ENCODE measurements around the gene ALK. TPM values are rescaled to one million over a fixed set of nuclear protein-coding genes. Genes with fewer than 3 reads are reported as not detected.

ALK gene
- polyA plus RNA-seq, 1 of the 3 experiments (the other 2 are of a cell fraction) = 0.30 TPM

DNA sequence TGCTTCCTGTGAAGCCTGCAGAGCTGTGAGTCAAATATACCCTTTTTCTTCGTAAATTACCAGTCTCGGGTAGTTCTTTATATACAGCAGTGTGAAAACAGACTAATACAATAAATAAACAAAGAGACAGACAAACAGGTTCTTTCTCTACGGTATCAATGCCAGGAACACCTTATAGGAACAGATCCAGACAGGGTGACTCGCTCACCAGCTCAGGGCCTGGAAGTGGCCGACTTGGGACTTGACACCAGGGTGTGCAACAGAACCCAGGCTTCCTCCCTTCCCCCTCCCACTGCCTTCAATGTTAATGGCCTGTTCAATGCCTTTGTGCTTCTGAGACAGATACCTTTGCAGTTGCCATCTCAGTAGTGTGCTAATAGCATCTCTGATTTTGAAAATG is 309.5 kb downstream of the ALK start (continued):
- TF ChIP-seq, protein P1, sequence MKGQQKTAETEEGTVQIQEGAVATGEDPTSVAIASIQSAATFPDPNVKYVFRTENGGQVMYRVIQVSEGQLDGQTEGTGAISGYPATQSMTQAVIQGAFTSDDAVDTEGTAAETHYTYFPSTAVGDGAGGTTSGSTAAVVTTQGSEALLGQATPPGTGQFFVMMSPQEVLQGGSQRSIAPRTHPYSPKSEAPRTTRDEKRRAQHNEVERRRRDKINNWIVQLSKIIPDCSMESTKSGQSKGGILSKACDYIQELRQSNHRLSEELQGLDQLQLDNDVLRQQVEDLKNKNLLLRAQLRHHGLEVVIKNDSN (IDR thresholded peaks at IDR 0.05; ENCODE audit: borderline replicate concordance, low read depth) = no peak
- TF ChIP-seq RAD21 (IDR thresholded peaks at IDR 0.05; ENCODE audit: low read length) (no peak), TAF1 (IDR thresholded peaks at IDR 0.05; ENCODE audit: borderline replicate concordance, low read depth, low read length) (no peak)
- TF ChIP-seq, protein P2, sequence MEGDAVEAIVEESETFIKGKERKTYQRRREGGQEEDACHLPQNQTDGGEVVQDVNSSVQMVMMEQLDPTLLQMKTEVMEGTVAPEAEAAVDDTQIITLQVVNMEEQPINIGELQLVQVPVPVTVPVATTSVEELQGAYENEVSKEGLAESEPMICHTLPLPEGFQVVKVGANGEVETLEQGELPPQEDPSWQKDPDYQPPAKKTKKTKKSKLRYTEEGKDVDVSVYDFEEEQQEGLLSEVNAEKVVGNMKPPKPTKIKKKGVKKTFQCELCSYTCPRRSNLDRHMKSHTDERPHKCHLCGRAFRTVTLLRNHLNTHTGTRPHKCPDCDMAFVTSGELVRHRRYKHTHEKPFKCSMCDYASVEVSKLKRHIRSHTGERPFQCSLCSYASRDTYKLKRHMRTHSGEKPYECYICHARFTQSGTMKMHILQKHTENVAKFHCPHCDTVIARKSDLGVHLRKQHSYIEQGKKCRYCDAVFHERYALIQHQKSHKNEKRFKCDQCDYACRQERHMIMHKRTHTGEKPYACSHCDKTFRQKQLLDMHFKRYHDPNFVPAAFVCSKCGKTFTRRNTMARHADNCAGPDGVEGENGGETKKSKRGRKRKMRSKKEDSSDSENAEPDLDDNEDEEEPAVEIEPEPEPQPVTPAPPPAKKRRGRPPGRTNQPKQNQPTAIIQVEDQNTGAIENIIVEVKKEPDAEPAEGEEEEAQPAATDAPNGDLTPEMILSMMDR (IDR thresholded peaks at IDR 0.05) = no peak

DNA sequence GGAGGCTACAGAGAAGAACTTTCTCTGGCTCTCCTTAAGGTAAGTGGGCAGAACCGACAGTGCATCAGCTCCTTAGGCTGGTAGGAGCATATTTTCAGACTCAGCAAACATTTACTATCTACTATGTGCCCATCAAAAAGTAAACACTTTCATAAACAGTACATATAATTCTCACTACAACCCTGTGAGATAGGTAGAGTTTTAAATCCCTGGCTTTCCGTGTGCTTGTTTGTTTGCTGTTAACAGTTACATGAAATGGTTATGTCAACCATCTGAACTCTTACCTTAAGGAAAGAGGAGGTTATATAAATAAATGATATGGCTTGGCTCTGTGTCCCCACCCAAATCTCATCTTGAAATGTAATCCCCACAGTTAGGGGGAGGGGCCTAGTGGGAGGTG is 310.1 kb downstream of the ALK start:
- ChIA-PET CTCF (interaction anchor here (1.1 to 1.4 kb wide), 2 partner anchors 229 to 312 kb away, joined by 3 read pairs; no protein-coding TSS in a partner anchor), POLR2A (no interaction called here)
- H3K4me2 ChIP-seq = no peak overlapping the region
- H3K79me2 ChIP-seq (ENCODE audit: insufficient read depth) = no peaks in the 10 kb centered on the region
- no peak for DNase-seq
- no peaks in the 10 kb centered on the region for H4K20me1 ChIP-seq (ENCODE audit: insufficient read depth)
- peak overlapping the region in 1 of 2 experiments; percentile 99; a peak in 2 of 4 replicates for H3K27ac ChIP-seq (ENCODE audit: low read depth in 2 of 2, low read length in 1 of 2)
- 53% methylated on average over 2 of the region's 2 CpGs for WGBS (ENCODE audit: low lambda C conversion rate)
- no peaks in the 10 kb centered on the region for H3K36me3 ChIP-seq (replicated peaks in 1 of 2; ENCODE audit: control insufficient read depth in 1 of 2, insufficient read depth in 2 of 2, low read length in 1 of 2)
- H3K4me3 ChIP-seq (ENCODE audit: low read depth in 2 of 2, low read length in 1 of 2) = no peak overlapping the region
- H3K4me1 ChIP-seq (ENCODE audit: control insufficient read depth in 1 of 2, insufficient read depth in 2 of 2, low read depth in 1 of 2, low read length in 1 of 2) = peaks cover 0 to 74% of the 10 kb centered on the region in 2 experiments; a peak in 2 of 4 replicates
- H3K9ac ChIP-seq = no peak overlapping the region
- no peaks in the 10 kb centered on the region for H3K9me2 ChIP-seq
- no peaks in the 10 kb centered on the region for H3K9me3 ChIP-seq
- no peak for TF ChIP-seq RCOR1 (IDR thresholded peaks at IDR 0.05; ENCODE audit: low read length)
- TF ChIP-seq FOXJ3 (CRISPR knock-in tag; IDR thresholded peaks at IDR 0.05) = no peak
- no peaks in the 10 kb centered on the region for H3F3A ChIP-seq (replicated peaks; ENCODE audit: insufficient read depth)
- no peak overlapping the region for H2AFZ ChIP-seq (ENCODE audit: low read depth)
- no peaks in the 10 kb centered on the region for H3K27me3 ChIP-seq (ENCODE audit: insufficient read depth)

DNA sequence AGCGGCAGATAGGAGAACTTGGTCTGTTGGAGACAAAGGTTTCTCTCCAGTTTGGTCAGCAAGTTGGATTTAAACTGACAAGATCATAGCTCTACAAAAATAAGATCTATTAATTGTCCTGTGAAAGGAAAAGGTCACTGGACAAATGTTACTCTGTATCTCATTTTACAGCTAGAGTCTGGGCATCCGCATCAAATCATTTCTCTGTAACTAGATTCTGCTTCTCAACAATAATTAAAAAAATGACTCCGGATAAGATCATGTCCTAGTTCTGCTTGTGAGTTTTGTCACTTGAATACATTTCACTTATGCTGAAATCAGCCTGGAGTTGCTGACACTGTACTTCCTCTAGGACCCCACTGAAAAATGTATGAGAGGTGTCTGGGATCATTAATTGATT is 310.8 kb downstream of the ALK start:
- Histone ChIP-seq H3K9me2 (no peaks in the 10 kb centered on the region), H3K79me2 (ENCODE audit: insufficient read depth) (no peaks in the 10 kb centered on the region), H3K27me3 (ENCODE audit: insufficient read depth) (no peaks in the 10 kb centered on the region), H2AFZ (ENCODE audit: low read depth) (no peak overlapping the region), H3K9me3 (no peaks in the 10 kb centered on the region), H3K4me2 (no peak overlapping the region), H3K36me3 (replicated peaks in 1 of 2; ENCODE audit: control insufficient read depth in 1 of 2, insufficient read depth in 2 of 2, low read length in 1 of 2) (no peaks in the 10 kb centered on the region), H3K4me3 (ENCODE audit: low read depth in 2 of 2, low read length in 1 of 2) (no peak overlapping the region), H4K20me1 (ENCODE audit: insufficient read depth) (no peaks in the 10 kb centered on the region), H3K4me1 (ENCODE audit: control insufficient read depth in 1 of 2, insufficient read depth in 2 of 2, low read depth in 1 of 2, low read length in 1 of 2) (peaks cover 0 to 69% of the 10 kb centered on the region in 2 experiments; a peak in 3 of 4 replicates), H3F3A (replicated peaks; ENCODE audit: insufficient read depth) (no peaks in the 10 kb centered on the region), H3K9ac (no peak overlapping the region), H3K27ac (ENCODE audit: low read depth in 2 of 2, low read length in 1 of 2) (peak overlapping the region in 1 of 2 experiments; percentile 99; a peak in 2 of 4 replicates)
- ChIA-PET POLR2A (interaction anchor here (0.9 to 1.3 kb wide), 3 partner anchors 23 to 40 kb away, joined by 3 read pairs; no protein-coding TSS in a partner anchor), CTCF (interaction anchor here (0.9 to 2.1 kb wide), 5 partner anchors 11 to 416 kb away, joined by 3 to 7 read pairs (median 3); no protein-coding TSS in a partner anchor)
- 55% methylated on average over 3 of the region's 3 CpGs for WGBS (ENCODE audit: low lambda C conversion rate)
- DNase-seq = no peak
- TF ChIP-seq RFX5 (IDR thresholded peaks at IDR 0.05; ENCODE audit: low read length) (no peak), GATA2 (CRISPR knock-in tag; IDR thresholded peaks at IDR 0.05) (no peak; the same call in 1 of the 2 replicates), CHD2 (IDR thresholded peaks at IDR 0.05; ENCODE audit: low read length, partially characterized antibody) (peak; percentile 55), EP300 (IDR thresholded peaks at IDR 0.05; ENCODE audit: borderline replicate concordance in 1 of 2, low read depth in 1 of 2, low read length in 1 of 2) (peak in 1 of 2 experiments; percentile 87; a peak in 2 of 4 replicates), RAD21 (IDR thresholded peaks at IDR 0.05; ENCODE audit: low read length) (no peak), SMC3 (IDR thresholded peaks at IDR 0.05; ENCODE audit: low read depth, low read length) (no peak), EZH2phosphoT487 (IDR thresholded peaks at IDR 0.05; ENCODE audit: borderline replicate concordance, low read depth) (no peak), POLR2AphosphoS5 (IDR thresholded peaks at IDR 0.05; ENCODE audit: low read depth, low read length) (no peak)
- TF ChIP-seq, protein P3, sequence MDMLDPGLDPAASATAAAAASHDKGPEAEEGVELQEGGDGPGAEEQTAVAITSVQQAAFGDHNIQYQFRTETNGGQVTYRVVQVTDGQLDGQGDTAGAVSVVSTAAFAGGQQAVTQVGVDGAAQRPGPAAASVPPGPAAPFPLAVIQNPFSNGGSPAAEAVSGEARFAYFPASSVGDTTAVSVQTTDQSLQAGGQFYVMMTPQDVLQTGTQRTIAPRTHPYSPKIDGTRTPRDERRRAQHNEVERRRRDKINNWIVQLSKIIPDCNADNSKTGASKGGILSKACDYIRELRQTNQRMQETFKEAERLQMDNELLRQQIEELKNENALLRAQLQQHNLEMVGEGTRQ (IDR thresholded peaks at IDR 0.05; ENCODE audit: borderline replicate concordance, low read depth, low read length) = no peak
- TF ChIP-seq, protein P4, sequence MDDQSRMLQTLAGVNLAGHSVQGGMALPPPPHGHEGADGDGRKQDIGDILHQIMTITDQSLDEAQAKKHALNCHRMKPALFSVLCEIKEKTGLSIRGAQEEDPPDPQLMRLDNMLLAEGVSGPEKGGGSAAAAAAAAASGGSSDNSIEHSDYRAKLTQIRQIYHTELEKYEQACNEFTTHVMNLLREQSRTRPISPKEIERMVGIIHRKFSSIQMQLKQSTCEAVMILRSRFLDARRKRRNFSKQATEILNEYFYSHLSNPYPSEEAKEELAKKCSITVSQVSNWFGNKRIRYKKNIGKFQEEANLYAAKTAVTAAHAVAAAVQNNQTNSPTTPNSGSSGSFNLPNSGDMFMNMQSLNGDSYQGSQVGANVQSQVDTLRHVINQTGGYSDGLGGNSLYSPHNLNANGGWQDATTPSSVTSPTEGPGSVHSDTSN (IDR thresholded peaks at IDR 0.05) = no peak
- TF ChIP-seq, protein P5, sequence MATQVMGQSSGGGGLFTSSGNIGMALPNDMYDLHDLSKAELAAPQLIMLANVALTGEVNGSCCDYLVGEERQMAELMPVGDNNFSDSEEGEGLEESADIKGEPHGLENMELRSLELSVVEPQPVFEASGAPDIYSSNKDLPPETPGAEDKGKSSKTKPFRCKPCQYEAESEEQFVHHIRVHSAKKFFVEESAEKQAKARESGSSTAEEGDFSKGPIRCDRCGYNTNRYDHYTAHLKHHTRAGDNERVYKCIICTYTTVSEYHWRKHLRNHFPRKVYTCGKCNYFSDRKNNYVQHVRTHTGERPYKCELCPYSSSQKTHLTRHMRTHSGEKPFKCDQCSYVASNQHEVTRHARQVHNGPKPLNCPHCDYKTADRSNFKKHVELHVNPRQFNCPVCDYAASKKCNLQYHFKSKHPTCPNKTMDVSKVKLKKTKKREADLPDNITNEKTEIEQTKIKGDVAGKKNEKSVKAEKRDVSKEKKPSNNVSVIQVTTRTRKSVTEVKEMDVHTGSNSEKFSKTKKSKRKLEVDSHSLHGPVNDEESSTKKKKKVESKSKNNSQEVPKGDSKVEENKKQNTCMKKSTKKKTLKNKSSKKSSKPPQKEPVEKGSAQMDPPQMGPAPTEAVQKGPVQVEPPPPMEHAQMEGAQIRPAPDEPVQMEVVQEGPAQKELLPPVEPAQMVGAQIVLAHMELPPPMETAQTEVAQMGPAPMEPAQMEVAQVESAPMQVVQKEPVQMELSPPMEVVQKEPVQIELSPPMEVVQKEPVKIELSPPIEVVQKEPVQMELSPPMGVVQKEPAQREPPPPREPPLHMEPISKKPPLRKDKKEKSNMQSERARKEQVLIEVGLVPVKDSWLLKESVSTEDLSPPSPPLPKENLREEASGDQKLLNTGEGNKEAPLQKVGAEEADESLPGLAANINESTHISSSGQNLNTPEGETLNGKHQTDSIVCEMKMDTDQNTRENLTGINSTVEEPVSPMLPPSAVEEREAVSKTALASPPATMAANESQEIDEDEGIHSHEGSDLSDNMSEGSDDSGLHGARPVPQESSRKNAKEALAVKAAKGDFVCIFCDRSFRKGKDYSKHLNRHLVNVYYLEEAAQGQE (IDR thresholded peaks at IDR 0.05; ENCODE audit: low read depth, low read length) = no peak
